Stimulated activated CD4-positive, alpha-beta T cell treated with anti-CD3 and anti-CD28 coated beads, Interleukin-1b, Interleukin-23, amount 100 ng/mL, for 48 hours (primary cell): ENCODE results near the gene ZNF646.

ENCODE experiments used
- DNase-seq: peaks from one replicate; pipeline ENCODE4 v3.0.0-alpha.2; 2020

The ZNF646 gene

GRCh38 chr16:31132303-31132979 lies 58.2 kb downstream of the ZNF646 start:
- DNase-seq = no peak

GRCh38 chr16:31133046-31133501 lies 58.9 kb downstream of the ZNF646 start:
- DNase-seq = no peak
